ENCODE results near the gene ARAP1.

ARAP1 gene

GRCh38 chr11:72685560-72686480 lies 66.4 kb downstream of the ARAP1 start:
- DNase-seq (ENCODE audit: low spot score): no peak

GRCh38 chr11:72684236-72684912 lies 67.8 kb downstream of the ARAP1 start:
- DNase-seq (ENCODE audit: low spot score): peak; percentile 52

GRCh38 chr11:72683782-72684200 lies 68.4 kb downstream of the ARAP1 start:
- peak; percentile 70 for DNase-seq (ENCODE audit: low spot score)

DNA sequence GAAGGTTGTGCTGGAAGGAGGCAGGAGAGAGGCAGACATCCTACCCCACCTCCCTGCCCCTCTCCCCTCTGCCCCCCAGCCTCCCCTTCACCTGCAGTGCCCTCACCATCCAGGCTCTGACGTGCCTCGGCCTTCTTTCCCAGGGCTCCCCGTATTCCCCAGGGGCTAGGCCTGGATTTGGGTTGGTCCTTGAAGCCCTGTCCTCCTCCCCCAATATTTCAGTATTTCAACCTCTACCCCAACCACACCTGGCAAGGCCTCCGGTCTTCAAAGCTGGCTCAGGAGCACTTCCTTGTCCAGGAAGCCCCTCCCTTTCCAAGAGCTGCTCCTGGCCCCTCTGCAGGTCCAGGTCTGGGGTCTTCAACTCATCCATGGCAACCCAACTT lies 69.4 kb downstream of the ARAP1 start:
- no peak for DNase-seq (ENCODE audit: low spot score)

DNA sequence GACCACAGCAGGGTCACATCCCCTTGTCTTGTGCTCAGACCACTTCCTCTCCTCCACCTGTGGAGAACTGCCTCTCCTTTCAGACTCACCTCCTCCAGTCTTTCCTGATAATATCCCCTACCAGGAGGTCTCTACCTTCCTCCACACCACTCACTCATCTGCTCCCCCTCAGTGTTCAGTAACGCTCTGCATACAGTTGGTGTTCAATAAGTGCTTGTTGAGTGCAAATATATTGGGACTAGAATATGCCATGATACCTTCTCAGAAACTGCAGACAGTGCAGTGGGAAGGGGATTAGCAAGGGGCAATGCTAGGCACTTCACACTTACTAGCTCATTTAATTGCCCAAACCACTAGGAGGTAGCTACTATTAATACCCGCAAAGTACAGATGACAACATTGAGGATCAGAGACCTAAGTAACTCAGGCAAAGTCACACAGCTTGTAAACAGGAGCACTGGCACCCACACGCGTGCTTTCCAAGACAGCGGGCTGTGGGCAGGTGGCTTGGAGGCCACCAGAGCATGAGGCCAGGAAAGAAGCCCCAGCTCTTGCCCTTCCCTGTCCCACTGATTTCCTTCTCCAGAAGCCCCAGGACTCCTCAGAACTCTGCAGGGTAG lies 69.9 kb downstream of the ARAP1 start:
- no peak for DNase-seq (ENCODE audit: low spot score)

DNA sequence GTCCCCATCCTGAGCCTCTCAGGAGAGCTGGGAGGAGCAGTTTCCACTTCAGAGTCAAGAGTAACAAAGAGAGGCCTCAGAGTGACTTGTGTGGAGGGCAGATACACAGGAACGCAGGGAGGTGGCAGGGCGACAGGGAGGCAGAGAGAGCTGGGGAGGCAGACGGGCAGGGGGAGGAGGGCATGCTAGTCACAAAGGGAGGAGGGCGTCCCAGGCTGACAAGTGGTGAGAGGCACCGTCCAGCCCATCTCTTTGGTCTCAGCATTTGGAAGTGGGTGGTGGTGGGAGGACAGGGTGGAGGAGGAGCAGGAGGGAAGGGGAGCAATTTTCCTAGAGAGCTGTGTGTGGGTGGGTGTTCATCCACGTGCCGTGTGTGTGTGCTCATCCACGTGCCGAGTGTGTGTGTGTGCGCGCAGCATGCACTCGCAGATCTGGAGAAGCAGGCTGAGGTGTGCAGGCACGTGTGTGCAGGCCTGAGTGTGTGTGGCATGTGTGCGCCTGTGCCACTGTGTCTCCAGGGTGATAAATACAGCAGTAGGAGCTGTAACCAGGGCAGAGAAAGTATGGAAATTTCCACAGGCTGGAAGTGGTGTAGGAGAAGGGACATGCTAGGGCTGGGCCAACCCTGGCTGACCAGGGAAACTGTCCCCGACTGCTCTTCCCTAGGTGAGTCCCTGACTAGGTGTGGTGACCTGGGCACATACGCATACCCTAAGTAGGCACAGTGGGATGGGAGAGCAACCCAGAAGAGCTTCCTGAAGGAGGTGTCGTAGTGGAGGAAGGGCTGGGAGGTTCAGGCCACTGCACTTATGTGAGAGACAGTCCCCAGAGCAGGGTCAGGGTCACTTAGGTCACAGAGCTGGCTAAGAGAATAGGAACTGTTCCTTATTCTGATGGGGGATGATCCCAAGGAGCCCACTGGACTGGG lies 70.7 kb downstream of the ARAP1 start:
- no peak for DNase-seq (ENCODE audit: low spot score)

DNA sequence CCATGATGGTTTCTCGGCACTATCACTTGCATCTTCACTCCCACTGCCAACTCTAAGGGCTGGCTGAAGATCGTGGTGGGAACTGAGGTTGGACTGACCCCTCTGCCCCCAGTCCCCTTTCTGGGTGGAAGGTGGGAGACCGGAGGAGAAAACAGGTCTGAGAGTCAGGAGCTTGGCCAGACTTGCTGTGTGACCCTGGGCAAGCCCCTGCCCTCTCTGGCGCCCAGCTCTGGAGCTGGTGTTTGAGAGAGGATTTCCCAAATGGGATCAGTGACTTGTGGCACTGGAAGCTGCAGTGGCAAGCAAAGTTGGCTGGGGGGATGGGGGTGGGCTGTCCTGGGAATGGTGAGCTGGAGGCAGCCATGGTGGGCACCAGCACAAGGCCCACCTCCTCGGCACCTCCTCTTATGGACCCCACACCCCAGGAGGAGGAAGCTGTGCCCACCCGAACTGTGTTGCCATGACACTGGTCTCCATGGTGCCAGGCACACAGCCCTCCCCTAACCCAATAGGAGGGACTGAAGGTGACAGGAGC lies 71.5 kb downstream of the ARAP1 start:
- no peak for DNase-seq (ENCODE audit: low spot score)

GRCh38 chr11:72679869-72680268 lies 72.3 kb downstream of the ARAP1 start:
- DNase-seq (ENCODE audit: low spot score): no peak

DNA sequence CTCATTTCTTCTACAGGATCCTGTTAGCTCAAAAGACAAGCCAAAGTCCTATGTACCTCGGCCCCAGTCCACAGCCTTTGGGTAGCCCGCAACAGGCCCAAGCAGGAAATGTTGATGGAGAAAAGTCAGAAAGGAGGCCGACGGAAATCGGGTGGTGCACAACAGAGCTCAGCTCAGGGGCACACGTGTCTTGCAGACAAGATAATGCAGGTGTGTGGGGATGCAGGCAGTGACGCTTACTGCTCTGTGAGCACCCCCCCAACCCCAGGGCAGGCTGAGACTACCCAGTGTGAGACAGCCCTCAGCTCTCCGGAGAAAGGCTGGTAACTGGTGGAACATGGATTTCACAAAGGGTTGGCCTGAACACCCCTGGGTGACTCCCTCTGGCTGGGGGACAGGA lies 73.7 kb downstream of the ARAP1 start:
- no peak for DNase-seq (ENCODE audit: low spot score)

GRCh38 chr11:72676861-72677341 lies 75.3 kb downstream of the ARAP1 start:
- DNase-seq (ENCODE audit: low spot score): peak; percentile 53

DNA sequence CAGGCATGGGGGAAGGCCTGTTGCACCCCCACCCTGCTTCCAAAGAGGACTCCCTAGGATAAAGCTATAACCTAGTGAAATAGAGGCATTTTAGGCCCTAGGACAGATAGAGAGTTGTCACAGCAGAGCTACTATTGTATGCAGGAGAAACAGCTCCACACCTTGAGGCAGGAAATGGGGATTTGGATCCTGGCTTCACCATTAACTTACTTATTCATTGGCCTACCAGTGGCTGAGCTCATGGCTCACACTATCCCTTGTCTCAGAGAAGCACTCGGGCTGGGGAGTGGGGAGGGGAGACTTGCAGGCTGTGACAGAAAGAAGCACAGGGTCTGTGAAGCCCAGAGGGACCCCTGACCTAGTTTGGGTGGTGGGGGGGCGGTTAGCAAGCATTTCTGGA lies 77.0 kb downstream of the ARAP1 start:
- DNase-seq (ENCODE audit: low spot score): no peak

- peak; percentile 77 for DNase-seq (ENCODE audit: low spot score)
Measured at GRCh38 chr11:72673943-72674828, 78.0 kb downstream of the ARAP1 start, which contains the start of gene PDE2A. Gene PDE2A, minus strand, starts transcription at chr11:72674422. Its CDS starts 215 bp downstream, at chr11:72674207.

DNA sequence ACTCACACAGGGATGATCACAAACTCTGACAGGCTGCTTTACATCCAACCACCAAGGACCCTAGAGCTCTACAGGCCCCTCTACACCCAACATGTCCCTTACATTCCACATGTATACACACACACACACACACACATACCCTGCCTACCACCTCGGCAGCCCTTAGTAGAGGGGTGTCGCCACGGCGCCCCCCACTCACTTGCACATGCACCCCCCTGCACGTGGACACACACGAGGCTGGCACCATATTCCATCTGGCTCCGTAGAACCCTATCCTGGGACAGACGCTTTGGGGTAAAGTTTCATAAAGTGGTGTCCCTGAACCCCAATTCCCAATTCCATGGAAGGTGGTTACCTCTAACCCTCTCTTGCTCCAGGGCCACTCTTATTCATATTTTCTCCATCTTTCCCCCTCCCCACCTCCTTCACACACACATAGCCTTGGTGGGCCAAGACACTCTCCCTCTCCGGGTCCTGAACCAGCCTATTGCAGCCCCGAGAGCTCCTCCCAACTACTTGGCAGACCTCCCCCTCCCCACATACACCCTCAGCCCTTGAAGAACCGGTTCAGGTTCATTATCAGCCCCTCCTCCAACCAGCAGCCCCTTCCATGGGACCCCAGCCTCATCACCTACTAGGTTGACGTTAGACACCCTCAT lies 78.8 kb downstream of the ARAP1 start:
- DNase-seq (ENCODE audit: low spot score): no peak

DNA sequence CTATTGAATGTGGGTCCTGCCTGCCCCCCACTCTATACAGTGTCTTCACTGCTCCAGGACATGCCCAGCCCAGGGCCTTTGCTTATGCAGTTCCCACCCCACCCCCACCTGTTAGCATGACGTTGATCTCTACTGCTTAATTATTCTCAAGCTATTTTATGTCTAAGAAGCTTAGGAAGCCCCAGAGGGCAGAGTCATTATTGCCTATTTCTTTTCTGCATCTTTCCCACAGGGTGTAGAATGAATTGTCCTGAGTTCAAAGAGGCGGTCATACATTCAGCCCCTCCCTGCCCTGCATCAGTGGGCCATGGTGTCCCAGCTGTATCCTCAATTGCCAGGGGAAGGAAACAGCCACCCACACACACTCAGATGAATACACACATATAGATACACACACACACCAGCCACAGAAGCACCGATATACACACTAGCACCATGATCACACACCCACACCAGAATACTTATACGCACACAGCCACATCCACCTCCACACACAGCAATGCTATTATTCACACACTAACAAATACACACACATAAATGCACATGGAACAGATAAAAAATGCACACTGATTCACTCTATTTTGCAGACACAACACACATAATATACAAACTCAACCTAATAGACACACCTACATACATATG lies 79.5 kb downstream of the ARAP1 start:
- no peak for DNase-seq (ENCODE audit: low spot score)

DNA sequence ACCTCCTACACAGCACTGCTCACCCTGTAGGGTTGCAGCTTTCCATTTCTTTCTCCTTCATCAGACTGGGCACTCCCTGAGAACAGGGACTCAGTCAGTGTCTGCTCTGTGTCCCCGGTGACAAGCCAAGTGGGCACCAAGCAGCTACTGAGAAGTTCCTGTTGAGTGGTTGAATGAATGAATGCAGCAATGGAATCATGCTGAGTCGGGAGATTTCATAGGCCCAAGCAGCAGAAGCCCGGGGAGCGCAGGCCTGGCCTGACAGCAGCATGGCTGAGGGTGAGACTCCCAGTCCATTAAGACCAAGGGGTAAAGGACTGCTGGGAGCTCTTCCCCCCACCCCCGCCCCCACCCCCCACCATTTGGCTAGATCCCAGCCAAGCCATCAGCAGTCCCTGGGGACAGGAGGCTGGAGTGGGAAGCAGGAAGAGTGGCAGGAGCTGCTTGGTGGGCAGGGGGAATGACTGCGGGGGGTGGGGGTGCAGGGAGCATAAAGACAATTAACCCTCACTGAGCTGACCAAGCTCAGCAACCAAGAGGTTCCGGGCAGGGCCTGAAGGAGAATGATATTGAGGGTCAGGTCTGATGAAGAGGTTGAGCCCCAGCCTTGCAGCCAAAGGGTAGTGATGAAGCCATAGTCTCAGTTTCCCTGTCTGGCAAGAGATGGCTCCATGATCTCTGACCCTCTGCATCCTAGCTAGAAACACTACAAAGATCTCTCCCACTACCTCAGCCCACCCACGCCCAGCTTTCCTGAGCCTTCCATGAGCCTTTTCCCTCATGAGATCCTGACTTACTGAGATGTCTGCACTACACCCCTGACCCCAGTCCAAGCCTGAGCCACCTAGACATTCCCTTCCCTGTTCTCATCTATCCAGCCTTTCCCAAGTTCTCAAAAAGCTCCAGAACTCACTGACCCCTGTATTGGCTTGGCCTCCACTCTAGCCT lies 80.8 kb downstream of the ARAP1 start:
- no peak for DNase-seq (ENCODE audit: low spot score)

DNA sequence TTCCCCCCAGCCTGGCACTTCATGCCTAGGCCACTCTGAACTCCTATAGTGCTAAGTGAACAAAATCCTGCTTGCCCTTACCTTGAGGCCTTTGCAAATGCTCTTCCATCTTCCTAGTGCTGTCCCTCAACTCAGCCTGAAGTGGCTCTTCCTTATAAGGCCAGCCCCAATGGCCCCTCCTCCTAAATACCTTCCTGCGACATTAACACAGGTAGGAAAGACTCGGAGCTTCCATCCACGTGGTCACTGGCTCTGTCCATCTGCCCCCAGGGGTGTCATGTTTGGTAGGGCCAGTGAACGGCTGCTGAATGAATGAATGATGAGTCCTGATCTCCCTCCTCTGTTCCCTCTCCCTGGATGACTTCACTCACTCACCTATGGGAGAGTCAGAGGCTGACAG lies 82.2 kb downstream of the ARAP1 start:
- DNase-seq (ENCODE audit: low spot score): no peak

DNA sequence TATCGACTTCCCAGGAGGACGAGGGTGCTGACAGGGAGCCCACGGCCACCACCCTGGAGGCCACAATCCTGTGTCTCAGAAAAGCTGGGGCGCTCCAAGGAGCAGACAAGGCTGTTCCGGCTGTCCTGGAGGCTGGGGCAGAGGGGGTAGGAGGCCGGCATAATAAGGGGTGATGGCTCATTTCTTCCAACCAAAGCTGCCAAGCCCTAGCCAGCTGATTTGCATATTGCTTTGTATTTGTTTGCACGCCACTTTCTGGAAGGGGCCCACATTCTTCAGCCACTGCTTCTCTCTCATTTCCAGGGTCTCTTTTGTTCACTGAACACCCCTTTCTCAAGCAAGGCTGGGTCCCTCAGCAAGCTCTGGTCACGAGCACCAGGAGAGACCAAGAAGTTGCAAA lies 82.7 kb downstream of the ARAP1 start:
- DNase-seq (ENCODE audit: low spot score): no peak

Data from SK-N-DZ (cell line).